K562 (cell line): Measurements from ENCODE around the gene SLC2A13. TPM values are rescaled to one million over a fixed set of nuclear protein-coding genes. Genes with fewer than 3 reads are reported as not detected.

Experiments
- ATAC-seq: fragments of 200-7000 bp; cut with Tn5 transposase; 3 replicates; pipeline ENCODE4 v1.9.1; 2020; ENCODE audit warnings: moderate library complexity
- BruUV-seq: library from RNA; stranded (reverse); fragments of 400-500 nt; replicated peaks from 2 replicates; lab custom pipeline; 2021; lab: Mats Ljungman, UMichigan
- CTCF ChIA-PET: fragments of 300-600 bp; formaldehyde crosslinking; extraction: SDS; loops from one replicate; lab custom pipeline; 2021; ENCODE audit warnings: low intra/inter-chr PET ratio; lab: Yijun Ruan, JAX
- POLR2A ChIA-PET: fragments of 300-600, 350-650 bp; sonication (Branson Sonifier 250); formaldehyde crosslinking; extraction: SDS; loops from one replicate; lab custom pipeline; 2021; ENCODE audit warnings: antibody characterized with exemption, inconsistent platforms; lab: Yijun Ruan, JAX
- DNase-seq, 4 experiments: peaks; one replicate each; pipeline versions ENCODE4 v3.0.0 to v3.0.0-alpha.2; 2011 to 2018; ENCODE audit warnings: low spot score in 3 of 4, mixed read lengths in 3 of 4; ENCODE audit errors: extremely low read depth in 1 of 4
- FAIRE-seq: peaks from 2 replicates; lab custom pipeline; 2011; peaks lifted over from hg19 to GRCh38; lab: Jason Lieb, UNC
- H2AFZ ChIP-seq: 2 replicates; pipeline ENCODE4 v1.6.0; 2011; ENCODE audit warnings: low read depth, low read length, control low read depth, inconsistent platforms
- H3K27ac ChIP-seq: fragments of 200-600 bp; 3 replicates; pipeline ENCODE4 v1.8.0; 2011; ENCODE audit warnings: low read depth, mild to moderate bottlenecking, control low read depth, inconsistent platforms, low read length, moderate library complexity, mixed read lengths; ENCODE audit errors: extremely low read depth
- H3K27me3 ChIP-seq, 2 experiments: fragments of 300-600 bp in 1 of 2; 2 replicates in 1 of 2; 3 replicates in 1 of 2; pipeline versions ENCODE4 v1.6.0 to v1.8.0; 2011; ENCODE audit warnings: inconsistent platforms in 2 of 2, low read length in 2 of 2, mild to moderate bottlenecking in 1 of 2, mixed read lengths in 1 of 2, moderate library complexity in 1 of 2; ENCODE audit not compliant: control insufficient read depth in 2 of 2, insufficient read depth in 2 of 2
- H3K36me3 ChIP-seq: fragments of 300-600 bp; 3 replicates; pipeline ENCODE4 v1.8.0; 2011; ENCODE audit warnings: mild to moderate bottlenecking, low read length, inconsistent platforms; ENCODE audit not compliant: control insufficient read depth, insufficient read depth
- H3K4me1 ChIP-seq, 2 experiments: fragments of 200-600 bp in 1 of 2; replicated peaks in 1 of 2; 2 replicates in 1 of 2; 3 replicates in 1 of 2; pipeline versions ENCODE4 v1.5.1 to v1.8.0; 2011; ENCODE audit warnings: inconsistent platforms in 2 of 2, low read length in 2 of 2, mild to moderate bottlenecking in 1 of 2, mixed read lengths in 1 of 2, moderate library complexity in 1 of 2; ENCODE audit not compliant: control insufficient read depth in 2 of 2, insufficient read depth in 2 of 2
- H3K4me2 ChIP-seq: 2 replicates; pipeline ENCODE4 v1.6.1; 2011; ENCODE audit warnings: low read length, control low read depth, inconsistent platforms, mixed read lengths; ENCODE audit not compliant: insufficient read depth
- H3K4me3 ChIP-seq: fragments of 200-600 bp; sonication (generic), shearing (Covaris generic); 2 replicates; pipeline ENCODE4 v1.5.1; 2016; ENCODE audit warnings: control low read depth, inconsistent platforms
- H3K79me2 ChIP-seq: fragments of 200-600 bp; 3 replicates; pipeline ENCODE4 v1.8.0; 2011; ENCODE audit warnings: low read length, inconsistent platforms; ENCODE audit not compliant: control insufficient read depth, insufficient read depth
- H3K9ac ChIP-seq, 2 experiments: 2 replicates each; pipeline versions ENCODE4 v1.6.0 to v1.6.1; 2011; ENCODE audit warnings: low read depth in 2 of 2, low read length in 2 of 2, control low read depth in 1 of 2, inconsistent platforms in 1 of 2, mild to moderate bottlenecking in 1 of 2, mixed read lengths in 1 of 2; ENCODE audit not compliant: insufficient read depth in 1 of 2
- H3K9me1 ChIP-seq: one replicate; pipeline ENCODE4 v1.6.0; 2011; ENCODE audit warnings: inconsistent platforms, mild to moderate bottlenecking, low read length, moderate library complexity; ENCODE audit not compliant: control insufficient read depth, insufficient read depth
- H3K9me3 ChIP-seq: replicated peaks from 2 replicates; pipeline ENCODE4 v1.5.1; 2011; ENCODE audit warnings: low read depth, low read length, inconsistent platforms; ENCODE audit not compliant: control insufficient read depth, insufficient read depth
- H4K20me1 ChIP-seq: replicated peaks from 2 replicates; pipeline ENCODE4 v1.6.1; 2011; ENCODE audit warnings: low read length, inconsistent platforms, mixed read lengths; ENCODE audit not compliant: control insufficient read depth, insufficient read depth
- ASH1L ChIP-seq: fragments of 450-650 bp; IDR thresholded peaks from 2 replicates; pipeline ENCODE4 v1.6.1; 2018; ENCODE audit warnings: borderline replicate concordance, mild to moderate bottlenecking, low read depth; ENCODE audit not compliant: partially characterized antibody
- C11orf30 ChIP-seq: fragments of 450-650 bp; IDR thresholded peaks from 2 replicates; pipeline ENCODE4 v1.6.1; 2016; ENCODE audit warnings: low read depth, mild to moderate bottlenecking
- FOXA1 ChIP-seq: fragments of 450-650 bp; IDR thresholded peaks from 2 replicates; pipeline ENCODE4 v1.6.1; 2016; ENCODE audit warnings: mild to moderate bottlenecking, borderline replicate concordance
- MAFF ChIP-seq: IDR thresholded peaks from 2 replicates; pipeline ENCODE4 v1.6.1; 2012; ENCODE audit warnings: low read length, improper control_type of control experiment
- RAD51 ChIP-seq: fragments of 450-650 bp; IDR thresholded peaks from 2 replicates; pipeline ENCODE4 v1.7.1; 2016; ENCODE audit warnings: low read depth, mild to moderate bottlenecking, borderline replicate concordance
- RNF2 ChIP-seq: sonication (generic); IDR thresholded peaks from 2 replicates; pipeline ENCODE4 v1.6.1; 2016
- SIN3A ChIP-seq, 2 experiments: fragments of 150-350 bp in 1 of 2; IDR thresholded peaks; 2 replicates each; pipeline ENCODE4 v1.6.1; 2011 to 2016; ENCODE audit warnings: borderline replicate concordance in 2 of 2, low read depth in 2 of 2, low read length in 2 of 2, mild to moderate bottlenecking in 2 of 2, moderate library complexity in 2 of 2; ENCODE audit not compliant: control insufficient read depth in 1 of 2
- ZBTB2 ChIP-seq: fragments of 450-650 bp; IDR thresholded peaks from 2 replicates; pipeline ENCODE4 v1.6.1; 2016; ENCODE audit warnings: antibody characterized with exemption
- ZNF316 ChIP-seq: fragments of 450-650 bp; IDR thresholded peaks from 2 replicates; pipeline ENCODE4 v1.6.1; 2016
- ZNF449 ChIP-seq: fragments of 250-450 bp; sonication (Bioruptor Pico); IDR thresholded peaks from 2 replicates; pipeline ENCODE4 v1.8.0; 2022; ENCODE audit warnings: moderate library complexity, mild to moderate bottlenecking, inconsistent platforms
- WGBS: fragments of 100-300 bp; shearing (Covaris generic); methylation state at CpG from one replicate; pipeline ENCODE4 v1.1.6; 2016; ENCODE audit warnings: low coverage, mixed read lengths; ENCODE audit not compliant: insufficient coverage; ENCODE audit errors: missing lambda C conversion rate; 5-methylcytosine and 5-hydroxymethylcytosine counted together
- in situ Hi-C: fragments of 300-500 bp; cut with MboI; formaldehyde crosslinking; loops from 4 replicates; pipeline ENCODE4 v1.15.0; 2018; ENCODE audit warnings: inconsistent platforms, mixed read lengths
- intact Hi-C: fragments of 100-400 bp; cut with micrococcal nuclease; formaldehyde crosslinking; loops from 2 replicates; pipeline ENCODE4 v1.14.2; 2022
- polyA plus RNA-seq, 8 experiments: library from polyadenylated mRNA; depleted of rRNA in 4 of 8; stranded (reverse) in 5 of 8; unstranded in 3 of 8; fragments of >200 nt; fragmentation: Nextera tagmentation in 2 of 8; fragmentation: Illumina TruSeq in 1 of 8; extraction: Ambion mirVana in 2 of 8; extraction: Trizol in 1 of 8; gene quantifications; 2 replicates each; pipeline versions ENCODE4 v1.2.1 to v1.2.3, GENCODE V29; 2011 to 2014; ENCODE audit warnings: inconsistent platforms in 1 of 8, missing spikeins in 1 of 8
- total RNA-seq, 7 experiments: library from RNA; depleted of rRNA in 6 of 7; stranded (reverse); fragments of >200 nt in 6 of 7; fragmentation: Illumina TruSeq in 2 of 7; extraction: Trizol in 2 of 7; gene quantifications; 2 replicates each; pipeline versions ENCODE4 v1.2.1 to v1.2.3, GENCODE V29; 2011 to 2021; ENCODE audit warnings: low replicate concordance in 1 of 7
- TF ChIP-seq, protein P1 (sequence below): fragments of 450-650 bp; formaldehyde crosslinking; conservative IDR thresholded peaks from 2 replicates; pipeline ENCODE4 v1.4.0; 2022; ENCODE audit warnings: mild to moderate bottlenecking, missing genetic modification characterization

Gene SLC2A13
- total and polyA plus RNA-seq, 9 of the 15 experiments (the other 6 are each of a cell fraction or from before 2014, with no cell fraction given) = 1.7 to 12.4 (median 9.0) TPM

- Histone ChIP-seq H3K4me3 (no peak overlapping the region), H3K9me1 (no peaks in the 10 kb centered on the region), H3K9me3 (no peaks in the 10 kb centered on the region), H3K4me1 (no peaks in the 10 kb centered on the region), H3K79me2 (no peaks in the 10 kb centered on the region)
- in situ Hi-C loops = no loop called here
- no peak for FAIRE-seq
- no TSS peak for BruUV-seq
- no peak for DNase-seq
- CTCF ChIA-PET = no interaction called here
- no peak for ATAC-seq
- TF ChIP-seq ZNF449 (CRISPR knock-in tag) (no peak), ZNF316 (peak; percentile 57; the same call in 1 of the 2 replicates), ASH1L (no peak), MAFF (peak; percentile 24; the same call in 1 of the 2 replicates), C11orf30 (peak; percentile 15; the same call in 1 of the 2 replicates)
- TF ChIP-seq, all 486 proteins: peak for 3
- Histone ChIP-seq H3K27ac (no peak overlapping the region), H3K27me3 (no peaks in the 10 kb centered on the region), H3K4me2 (no peak overlapping the region), H2AFZ (no peak overlapping the region), H4K20me1 (no peaks in the 10 kb centered on the region), H3K36me3 (no peaks in the 10 kb centered on the region), H3K9ac (no peak overlapping the region)
- POLR2A ChIA-PET = no interaction called here
- 0% methylated on average over 1 of the region's 1 CpG for WGBS
- intact Hi-C loops = no loop called here
Measured at GRCh38 chr12:39792938-39793337, 312.9 kb downstream of the SLC2A13 start.

GRCh38 chr12:39788239-39788638, 317.6 kb downstream of the SLC2A13 start:
- Histone ChIP-seq H3K9ac (no peak overlapping the region), H4K20me1 (no peaks in the 10 kb centered on the region), H3K79me2 (no peaks in the 10 kb centered on the region), H2AFZ (no peak overlapping the region), H3K4me3 (no peak overlapping the region), H3K9me1 (no peaks in the 10 kb centered on the region), H3K4me2 (no peak overlapping the region), H3K9me3 (no peaks in the 10 kb centered on the region), H3K4me1 (no peaks in the 10 kb centered on the region), H3K36me3 (no peaks in the 10 kb centered on the region), H3K27ac (no peak overlapping the region), H3K27me3 (no peaks in the 10 kb centered on the region)
- BruUV-seq = no TSS peak
- intact Hi-C loops = no loop called here
- in situ Hi-C loops = no loop called here
- ChIA-PET POLR2A (no interaction called here), CTCF (no interaction called here)
- FAIRE-seq (no peak), DNase-seq (no peak), ATAC-seq (no peak)
- 57% methylated on average over 2 of the region's 2 CpGs for WGBS
- TF ChIP-seq RNF2 = no peak
- TF ChIP-seq SIN3A (IDR thresholded peaks at IDR 0.05; ENCODE audit: borderline replicate concordance in 2 of 2, control insufficient read depth in 1 of 2, low read depth in 2 of 2, low read length in 2 of 2) = no peak
- TF ChIP-seq ZBTB2 = no peak
- TF ChIP-seq FOXA1 = no peak
- TF ChIP-seq RAD51 = no peak
- TF ChIP-seq, protein P1, sequence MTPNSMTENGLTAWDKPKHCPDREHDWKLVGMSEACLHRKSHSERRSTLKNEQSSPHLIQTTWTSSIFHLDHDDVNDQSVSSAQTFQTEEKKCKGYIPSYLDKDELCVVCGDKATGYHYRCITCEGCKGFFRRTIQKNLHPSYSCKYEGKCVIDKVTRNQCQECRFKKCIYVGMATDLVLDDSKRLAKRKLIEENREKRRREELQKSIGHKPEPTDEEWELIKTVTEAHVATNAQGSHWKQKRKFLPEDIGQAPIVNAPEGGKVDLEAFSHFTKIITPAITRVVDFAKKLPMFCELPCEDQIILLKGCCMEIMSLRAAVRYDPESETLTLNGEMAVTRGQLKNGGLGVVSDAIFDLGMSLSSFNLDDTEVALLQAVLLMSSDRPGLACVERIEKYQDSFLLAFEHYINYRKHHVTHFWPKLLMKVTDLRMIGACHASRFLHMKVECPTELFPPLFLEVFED (CRISPR knock-in tag) = no peak
